Measurements from ENCODE around the gene AURKA.

DNA sequence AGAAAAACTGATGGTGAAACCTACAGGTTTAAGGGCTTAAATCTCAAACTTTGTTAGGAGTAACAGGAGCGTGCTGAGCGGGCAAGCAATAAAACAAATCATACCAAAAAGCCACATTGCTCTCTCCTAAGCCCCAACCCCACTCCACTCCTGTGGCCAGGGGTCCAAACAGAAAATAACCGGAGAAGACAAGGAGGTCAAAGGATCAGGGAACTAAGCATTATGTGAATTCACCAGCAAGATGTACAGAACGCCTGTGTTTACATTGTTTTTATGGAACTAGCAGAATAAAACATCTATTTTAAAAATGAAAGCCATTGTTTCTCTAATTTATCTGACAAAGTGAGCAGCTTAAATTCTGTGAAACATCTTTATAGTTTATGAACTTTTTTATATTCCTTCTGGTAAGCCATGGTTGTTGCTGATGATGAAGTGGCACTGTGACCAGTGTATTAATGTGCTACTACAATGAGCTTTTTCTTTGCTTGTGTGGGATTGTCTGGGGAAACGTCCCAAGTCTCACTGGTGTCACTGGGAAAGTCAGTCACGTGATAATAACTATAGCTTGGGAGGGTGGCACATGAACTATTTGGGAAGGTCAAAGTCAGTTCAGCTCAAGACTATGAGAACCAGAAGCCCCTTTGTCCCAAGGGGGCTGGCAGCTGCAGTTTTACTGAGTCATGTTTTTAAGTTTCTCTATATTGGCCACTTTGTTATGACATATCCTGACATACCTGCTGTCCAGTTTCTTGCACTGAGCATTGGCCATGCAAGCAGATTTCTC lies 23.5 kb downstream of the AURKA start:
- TF ChIP-seq GATA2 (IDR thresholded peaks at IDR 0.05; ENCODE audit: low read depth, low read length) (no peak), GATA3 (IDR thresholded peaks at IDR 0.05; ENCODE audit: low read depth, low read length) (no peak)
